ENCODE measurements around the gene KCTD2. TPM values are rescaled to one million over a fixed set of nuclear protein-coding genes. Genes with fewer than 3 reads are reported as not detected.
A peak's percentile ranks its signal among the peaks of the same experiment; 100 is the strongest.
"Not testable (repeated sequence)": the region's sequence is repeated elsewhere in the genome, so short reads cannot be mapped to it uniquely, and the experiment has no call there.

The KCTD2 gene
- total and polyA plus RNA-seq, 4 donors = 15.1 to 22.3 (median 19.4) TPM

- Histone ChIP-seq H3K36me3 (ENCODE audit: control insufficient read depth in 4 of 4, insufficient read depth in 4 of 4, low read length in 4 of 4) (peaks cover 0 to 17% (median 9%) of the 10 kb centered on the region in 4 donors), H3K9ac (ENCODE audit: insufficient read depth in 1 of 2, low read length in 2 of 2) (no peak overlapping the region), H3K27ac (ENCODE audit: low read depth in 1 of 2, low read length in 1 of 2) (no peak overlapping the region), H3K4me1 (ENCODE audit: control insufficient read depth in 5 of 5, insufficient read depth in 5 of 5, low read length in 5 of 5) (peaks cover 0 to 2% (median 0%) of the 10 kb centered on the region in 5 donors), H3K27me3 (ENCODE audit: control insufficient read depth in 3 of 3, insufficient read depth in 3 of 3, low read length in 2 of 3) (no peaks in the 10 kb centered on the region), H3K4me3 (no peak overlapping the region), H3K9me3 (ENCODE audit: control insufficient read depth in 4 of 4, insufficient read depth in 3 of 4, low read length in 3 of 4) (peaks cover 0 to 1% (median 0%) of the 10 kb centered on the region in 4 donors)
- DNase-seq (no peak), ATAC-seq (ENCODE audit: insufficient read depth, low FRiP score) (no peak)
- TF ChIP-seq CTCF (IDR thresholded peaks at IDR 0.05; ENCODE audit: control extremely low read depth, extremely low read depth) = no peak
- 83 to 85% methylated on average over 8 of the region's 8 CpGs for WGBS, 2 donors
Observed at GRCh38 chr17:75068750-75069149, 21.7 kb downstream of the KCTD2 start.

- H3K27me3 ChIP-seq (ENCODE audit: control insufficient read depth in 3 of 3, insufficient read depth in 3 of 3, low read length in 2 of 3) = no peaks in the 10 kb centered on the region
- H3K4me1 ChIP-seq (ENCODE audit: control insufficient read depth in 5 of 5, insufficient read depth in 5 of 5, low read length in 5 of 5) = peaks cover 0 to 4% (median 0%) of the 10 kb centered on the region in 5 donors
- DNase-seq = no peak
- H3K36me3 ChIP-seq (ENCODE audit: control insufficient read depth in 4 of 4, insufficient read depth in 4 of 4, low read length in 4 of 4) = peaks cover 0 to 8% (median 1%) of the 10 kb centered on the region in 4 donors
- no peak overlapping the region for H3K4me3 ChIP-seq
- no peak overlapping the region for H3K27ac ChIP-seq (ENCODE audit: low read depth in 1 of 2, low read length in 1 of 2)
- ATAC-seq (ENCODE audit: insufficient read depth, low FRiP score) = no peak
- no peaks in the 10 kb centered on the region for H3K9me3 ChIP-seq (ENCODE audit: control insufficient read depth in 4 of 4, insufficient read depth in 3 of 4, low read length in 3 of 4)
- no peak overlapping the region for H3K9ac ChIP-seq (ENCODE audit: insufficient read depth in 1 of 2, low read length in 2 of 2)
- WGBS, 2 donors = 92 to 97% methylated on average over 2 of the region's 2 CpGs
- peak; percentile 11 for TF ChIP-seq CTCF (IDR thresholded peaks at IDR 0.05; ENCODE audit: control extremely low read depth, extremely low read depth)
Observed at GRCh38 chr17:75069783-75070182, 22.8 kb downstream of the KCTD2 start.

- not testable (repeated sequence) for H3K27ac ChIP-seq (ENCODE audit: low read depth in 1 of 2, low read length in 1 of 2); ATAC-seq (ENCODE audit: insufficient read depth, low FRiP score); H3K9me3 ChIP-seq (ENCODE audit: control insufficient read depth in 4 of 4, insufficient read depth in 3 of 4, low read length in 3 of 4); H3K27me3 ChIP-seq (ENCODE audit: control insufficient read depth in 3 of 3, insufficient read depth in 3 of 3, low read length in 2 of 3); H3K9ac ChIP-seq (ENCODE audit: insufficient read depth in 1 of 2, low read length in 2 of 2); H3K4me1 ChIP-seq (ENCODE audit: control insufficient read depth in 5 of 5, insufficient read depth in 5 of 5, low read length in 5 of 5); H3K4me3 ChIP-seq; DNase-seq; H3K36me3 ChIP-seq (ENCODE audit: control insufficient read depth in 4 of 4, insufficient read depth in 4 of 4, low read length in 4 of 4)
- 79 to 85% methylated on average over 8 of the region's 8 CpGs for WGBS, 2 donors
Observed at GRCh38 chr17:75071478-75072271, 24.6 kb downstream of the KCTD2 start.

DNA sequence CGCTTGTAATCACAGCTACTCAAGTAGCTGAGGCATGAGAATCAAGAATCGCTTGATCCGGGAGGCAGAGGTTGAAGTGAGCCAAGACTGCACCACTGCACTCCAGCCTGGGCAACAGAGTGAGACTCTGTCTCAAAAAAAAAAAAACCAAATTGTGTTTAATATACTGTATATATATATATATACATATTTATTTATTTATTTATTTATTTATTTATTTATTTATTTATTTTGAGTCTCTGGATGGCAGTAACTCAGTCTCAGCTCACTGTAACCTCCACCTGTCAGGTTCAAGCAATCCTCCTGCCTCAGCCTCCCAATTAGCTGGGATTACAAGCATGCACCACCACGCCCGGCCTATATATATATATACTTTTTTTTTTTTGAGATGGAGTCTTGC lies 25.9 kb downstream of the KCTD2 start:
- 98 to 100% methylated on average over 5 of the region's 5 CpGs for WGBS, 2 donors
- ATAC-seq (ENCODE audit: insufficient read depth, low FRiP score); H3K27ac ChIP-seq (ENCODE audit: low read depth in 1 of 2, low read length in 1 of 2); H3K4me3 ChIP-seq; DNase-seq; H3K36me3 ChIP-seq (ENCODE audit: control insufficient read depth in 4 of 4, insufficient read depth in 4 of 4, low read length in 4 of 4); H3K27me3 ChIP-seq (ENCODE audit: control insufficient read depth in 3 of 3, insufficient read depth in 3 of 3, low read length in 2 of 3); H3K9me3 ChIP-seq (ENCODE audit: control insufficient read depth in 4 of 4, insufficient read depth in 3 of 4, low read length in 3 of 4); H3K9ac ChIP-seq (ENCODE audit: insufficient read depth in 1 of 2, low read length in 2 of 2): not testable (repeated sequence)
- peaks cover 0 to 14% (median 6%) of the 10 kb centered on the region in 5 donors for H3K4me1 ChIP-seq (ENCODE audit: control insufficient read depth in 5 of 5, insufficient read depth in 5 of 5, low read length in 5 of 5)

Data from lung (tissue), 12 donors.